BJ (cell line): Measurements from ENCODE around the gene TNFAIP8L3. TPM values are rescaled to one million over a fixed set of nuclear protein-coding genes. Genes with fewer than 3 reads are reported as not detected.

Experiments
- CTCF ChIA-PET: fragments of 350-600 bp; formaldehyde crosslinking; extraction: SDS; loops from one replicate; lab custom pipeline; 2021; ENCODE audit warnings: antibody characterized with exemption, inconsistent platforms; lab: Yijun Ruan, JAX
- POLR2A ChIA-PET: fragments of 300-600 bp; sonication (Branson Sonifier 250); formaldehyde crosslinking; extraction: SDS; loops from one replicate; lab custom pipeline; 2021; ENCODE audit warnings: antibody characterized with exemption; lab: Charles Lee
- DNase-seq: peaks from one replicate; pipeline ENCODE4 v3.0.0-alpha.2; 2011; ENCODE audit warnings: low read depth
- H3K27me3 ChIP-seq: 2 replicates; pipeline ENCODE4 v1.6.0; 2011; ENCODE audit warnings: low read length; ENCODE audit not compliant: control insufficient read depth, insufficient read depth
- H3K36me3 ChIP-seq: 2 replicates; pipeline ENCODE4 v1.5.1; 2011; ENCODE audit warnings: low read length; ENCODE audit not compliant: control insufficient read depth, insufficient read depth
- H3K4me3 ChIP-seq: 2 replicates; pipeline ENCODE4 v1.5.1; 2011; ENCODE audit warnings: low read depth, mild to moderate bottlenecking, control low read depth, low read length
- polyA plus RNA-seq: library from polyadenylated mRNA; depleted of rRNA; stranded (reverse); fragments of >200 nt; gene quantifications from 2 replicates; pipeline ENCODE4 v1.2.3, GENCODE V29; 2011
- TF ChIP-seq, protein P1 (sequence below): IDR thresholded peaks from 2 replicates; pipeline ENCODE4 v1.5.1; 2011; ENCODE audit warnings: low read depth, mild to moderate bottlenecking, control low read depth, inconsistent platforms, low read length, moderate library complexity; ENCODE audit not compliant: insufficient read depth

TNFAIP8L3 gene
- polyA plus RNA-seq, 1 experiment, result 0.04 TPM

GRCh38 chr15:51075364-51075763 lies 19.3 kb downstream of the TNFAIP8L3 start:
- CTCF ChIA-PET, result no interaction called here
- DNase-seq, result no peak
- TF ChIP-seq, protein P1, sequence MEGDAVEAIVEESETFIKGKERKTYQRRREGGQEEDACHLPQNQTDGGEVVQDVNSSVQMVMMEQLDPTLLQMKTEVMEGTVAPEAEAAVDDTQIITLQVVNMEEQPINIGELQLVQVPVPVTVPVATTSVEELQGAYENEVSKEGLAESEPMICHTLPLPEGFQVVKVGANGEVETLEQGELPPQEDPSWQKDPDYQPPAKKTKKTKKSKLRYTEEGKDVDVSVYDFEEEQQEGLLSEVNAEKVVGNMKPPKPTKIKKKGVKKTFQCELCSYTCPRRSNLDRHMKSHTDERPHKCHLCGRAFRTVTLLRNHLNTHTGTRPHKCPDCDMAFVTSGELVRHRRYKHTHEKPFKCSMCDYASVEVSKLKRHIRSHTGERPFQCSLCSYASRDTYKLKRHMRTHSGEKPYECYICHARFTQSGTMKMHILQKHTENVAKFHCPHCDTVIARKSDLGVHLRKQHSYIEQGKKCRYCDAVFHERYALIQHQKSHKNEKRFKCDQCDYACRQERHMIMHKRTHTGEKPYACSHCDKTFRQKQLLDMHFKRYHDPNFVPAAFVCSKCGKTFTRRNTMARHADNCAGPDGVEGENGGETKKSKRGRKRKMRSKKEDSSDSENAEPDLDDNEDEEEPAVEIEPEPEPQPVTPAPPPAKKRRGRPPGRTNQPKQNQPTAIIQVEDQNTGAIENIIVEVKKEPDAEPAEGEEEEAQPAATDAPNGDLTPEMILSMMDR, result no peak

GRCh38 chr15:51074926-51075325 lies 19.8 kb downstream of the TNFAIP8L3 start:
- POLR2A ChIA-PET, result no interaction called here

More at GRCh38 chr15:51075364-51075763, 19.3 kb downstream of the TNFAIP8L3 start:
- Histone ChIP-seq H3K27me3 (no peaks in the 10 kb centered on the region; the same call in 1 of the 2 replicates), H3K36me3 (no peaks in the 10 kb centered on the region), H3K4me3 (no peak overlapping the region)
- POLR2A ChIA-PET, result no interaction called here

DNA sequence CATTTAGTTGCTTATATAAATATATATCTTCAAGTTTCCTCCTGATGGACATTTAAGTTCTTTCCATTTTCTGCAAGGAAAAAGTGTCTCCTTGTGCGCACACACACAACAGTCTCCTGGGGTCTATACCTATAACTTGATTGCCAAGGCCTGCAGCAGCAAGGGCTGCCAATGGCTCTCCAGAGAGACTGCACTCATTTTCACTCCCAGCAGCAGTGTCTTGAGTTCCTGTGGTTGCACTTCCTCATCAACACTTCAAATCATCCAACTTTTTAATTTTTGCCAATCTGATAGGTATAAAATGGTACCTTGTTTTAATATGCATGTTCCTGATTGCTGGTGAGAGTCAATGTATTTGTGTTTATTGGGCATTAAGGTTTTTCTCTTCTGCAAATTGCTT lies 23.1 kb downstream of the TNFAIP8L3 start:
- Histone ChIP-seq H3K36me3 (no peaks in the 10 kb centered on the region), H3K4me3 (no peak overlapping the region), H3K27me3 (no peaks in the 10 kb centered on the region; the same call in 1 of the 2 replicates)
- no peak for DNase-seq
- TF ChIP-seq, protein P1, result no peak
- ChIA-PET CTCF (no interaction called here), POLR2A (no interaction called here)

More at GRCh38 chr15:51074926-51075325, 19.8 kb downstream of the TNFAIP8L3 start:
- Histone ChIP-seq H3K36me3 (no peaks in the 10 kb centered on the region), H3K27me3 (no peaks in the 10 kb centered on the region; the same call in 1 of the 2 replicates), H3K4me3 (no peak overlapping the region)
- TF ChIP-seq, protein P1, result no peak
- CTCF ChIA-PET, result interaction anchor here (0.9 kb wide), 1 partner anchor 11 kb away, joined by 3 read pairs; no protein-coding TSS in a partner anchor
- no peak for DNase-seq

DNA sequence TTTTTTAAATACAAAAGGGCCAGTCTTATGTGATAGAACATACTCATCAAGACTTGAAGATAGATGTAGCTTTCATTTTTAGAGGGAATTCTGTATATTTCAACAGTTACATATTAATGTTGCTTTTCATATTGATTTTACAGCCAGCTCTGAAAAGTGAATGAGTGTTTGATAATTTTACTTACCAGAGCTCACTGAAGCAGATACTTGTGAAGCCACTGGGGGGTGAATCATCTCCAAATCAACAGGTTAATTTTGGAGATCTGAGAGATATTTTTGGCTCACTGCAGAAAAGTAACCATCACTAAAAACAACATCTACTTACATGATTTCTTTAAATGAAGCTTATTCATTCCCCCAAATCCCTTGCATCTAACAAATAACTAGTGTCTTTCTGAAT lies 24.7 kb downstream of the TNFAIP8L3 start:
- CTCF ChIA-PET, result interaction anchor here (0.8 to 1.8 kb wide), 2 partner anchors 11 to 28 kb away, joined by 3 to 6 read pairs; no protein-coding TSS in a partner anchor
- DNase-seq, result no peak
- POLR2A ChIA-PET, result interaction anchor here (0.5 kb wide), 1 partner anchor 519 kb away, joined by 4 read pairs; no protein-coding TSS in a partner anchor
- Histone ChIP-seq H3K27me3 (no peaks in the 10 kb centered on the region; the same call in none of the 2 replicates), H3K4me3 (no peak overlapping the region), H3K36me3 (no peaks in the 10 kb centered on the region)
- TF ChIP-seq, protein P1, result no peak

- TF ChIP-seq, protein P1, result no peak
- POLR2A ChIA-PET, result no interaction called here
- no peaks in the 10 kb centered on the region for H3K36me3 ChIP-seq
- DNase-seq, result no peak
- no peak overlapping the region for H3K4me3 ChIP-seq
- peaks cover 2% of the 10 kb centered on the region; the same call in 1 of the 2 replicates for H3K27me3 ChIP-seq
- CTCF ChIA-PET, result interaction anchor here (1.6 kb wide), 1 partner anchor 12 kb away, joined by 4 read pairs; no protein-coding TSS in a partner anchor
Observed at GRCh38 chr15:51067510-51067909, 27.2 kb downstream of the TNFAIP8L3 start.
